Ovary (tissue), 9 donors: Measurements from ENCODE around the gene LPAR1. TPM values are rescaled to one million over a fixed set of nuclear protein-coding genes. Genes with fewer than 3 reads are reported as not detected.

ENCODE experiments used
- DNase-seq, 5 donors: peaks; one replicate each; pipeline ENCODE4 v3.0.0-alpha.2; 2019 to 2020
- H3K27ac ChIP-seq, 2 donors: fragments of 200-600 bp; one replicate each; pipeline versions ENCODE4 v1.5.1 to v1.8.0; 2019 to 2022
- H3K27me3 ChIP-seq: fragments of 200-600 bp; one replicate; pipeline ENCODE4 v1.8.0; 2022
- H3K36me3 ChIP-seq: fragments of 200-600 bp; sonication (generic); one replicate; pipeline ENCODE4 v1.5.1; 2019
- H3K4me1 ChIP-seq: one replicate; pipeline ENCODE4 v1.8.1; 2013; ENCODE audit warnings: mild to moderate bottlenecking, moderate library complexity; ENCODE audit not compliant: insufficient read depth
- H3K4me3 ChIP-seq: fragments of 200-600 bp; sonication (generic); one replicate; pipeline ENCODE4 v1.5.1; 2017
- H3K9me3 ChIP-seq, 2 donors: fragments of 200-600 bp in 1 of 2; sonication (generic) in 1 of 2; one replicate each; pipeline versions ENCODE4 v1.5.1 to v1.8.1; 2013 to 2019; ENCODE audit warnings: mild to moderate bottlenecking in 1 of 2, moderate library complexity in 1 of 2
- CTCF ChIP-seq, 3 donors: fragments of 450-650 bp in 2 of 3; fragments of 200-600 bp in 1 of 3; IDR thresholded peaks; one replicate each; pipeline versions ENCODE4 v1.5.1 to v1.8.0; 2016 to 2022; ENCODE audit warnings: antibody characterized with exemption in 3 of 3, mild to moderate bottlenecking in 1 of 3
- EP300 ChIP-seq: sonication (generic); formaldehyde crosslinking; IDR thresholded peaks from one replicate; pipeline ENCODE4 v1.6.1; 2017; ENCODE audit warnings: antibody characterized with exemption
- POLR2A ChIP-seq: fragments of 450-650 bp; IDR thresholded peaks from one replicate; pipeline ENCODE4 v1.6.1; 2017; ENCODE audit warnings: antibody characterized with exemption, mild to moderate bottlenecking, moderate library complexity
- WGBS, 3 donors: extraction: QIAGEN DNeasy Blood & Tissue Kit in 1 of 3; methylation state at CpG; one replicate each; pipeline versions ENCODE4 v1.1.5 to v1.1.7; 2013 to 2017; 5-methylcytosine and 5-hydroxymethylcytosine counted together
- intact Hi-C, 4 donors: fragments of 100-400 bp; cut with DNase I; formaldehyde crosslinking; loops; one replicate each; pipeline versions ENCODE4 v1.11.0 to v1.15.1; 2022 to 2023
- polyA plus RNA-seq, 2 donors: library from polyadenylated mRNA; stranded (reverse); fragments of 200-250 nt in 1 of 2; fragments of 350-450 nt in 1 of 2; fragmentation: Illumina TruSeq in 1 of 2; extraction: RNeasy Lipid Tissue Mini Kit (QIAGEN cat#74804) in 1 of 2; gene quantifications; one replicate each; pipeline ENCODE4 v1.2.3, GENCODE V29; 2013 to 2014
- total RNA-seq, 7 donors: library from RNA; depleted of rRNA in 2 of 7; stranded (reverse); fragments of >200 nt in 2 of 7; fragmentation: NEBNext Ultra II Directional in 3 of 7; extraction: Animal tissue kit (Norgen Biotek cat#: 25700) in 3 of 7; gene quantifications; one replicate each; pipeline versions ENCODE4 v1.1.0 to v1.2.4, GENCODE V29; 2016 to 2023
- donor health status: DM: no; HTN: no; CAD: no; lungs with moderate emphysema.
- donor health status: DM: no; HTN: no; CAD: no.
- donor health status: Bipolar disorder and iron deficiency.
- donor health status: DM: yes; HTN: yes; CAD: no.
- donor health status: DM: no; HTN: no; CAD: no.
- donor health status: DM: yes; HTN: yes; CAD: no.

LPAR1 gene
- total and polyA plus RNA-seq, 9 donors: 11.1 to 29.2 (median 18.4) TPM

DNA sequence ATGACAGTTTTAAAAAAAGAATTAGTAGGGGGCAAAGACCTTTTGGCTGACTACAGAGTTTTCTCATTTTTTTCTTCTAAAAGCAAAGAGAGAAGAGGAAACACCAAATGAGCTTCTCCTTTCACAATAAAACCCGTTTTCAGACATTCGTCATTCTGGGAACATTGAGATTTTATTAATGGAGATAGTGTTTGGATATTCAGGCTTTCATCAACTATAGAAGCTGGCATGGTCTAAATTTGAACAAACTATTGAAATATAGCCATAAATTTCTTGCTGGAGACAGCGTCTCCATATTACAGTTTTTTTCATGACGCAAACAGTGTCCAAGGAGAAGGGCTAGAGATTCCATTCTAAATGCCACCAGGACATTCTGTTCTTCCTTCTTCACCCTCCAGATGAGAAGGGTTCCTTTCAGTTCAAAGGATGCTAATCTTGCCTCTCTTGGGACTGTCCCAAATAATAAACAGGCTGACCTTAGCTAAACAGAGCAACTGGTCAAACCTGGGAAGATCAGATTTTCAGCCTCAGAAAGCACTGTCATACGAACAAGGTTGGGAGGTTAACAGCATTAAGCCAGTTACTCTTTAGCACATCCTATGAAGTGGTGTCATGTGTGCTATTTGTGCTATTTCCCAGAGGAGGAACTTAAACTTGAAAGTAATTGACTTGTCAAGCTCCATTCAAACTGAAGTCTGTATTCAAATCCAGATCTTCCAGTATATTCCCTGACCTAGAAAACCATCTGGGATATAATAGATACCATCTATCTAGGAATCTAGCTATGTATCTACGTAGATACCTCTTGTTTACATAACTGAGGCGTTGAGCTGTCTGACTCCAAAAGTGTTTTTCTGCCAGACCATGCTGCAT is 125.6 kb downstream of the LPAR1 start:
- no peak for DNase-seq
- Histone ChIP-seq H3K27ac (no peak overlapping the region), H3K4me3 (no peak overlapping the region), H3K27me3 (no peaks in the 10 kb centered on the region), H3K9me3 (no peaks in the 10 kb centered on the region), H3K36me3 (no peaks in the 10 kb centered on the region), H3K4me1 (peaks cover 3% of the 10 kb centered on the region)
- WGBS, 3 donors: 51 to 55% (median 55%) methylated on average over 7 of the region's 7 CpGs
- intact Hi-C loops: no loop called here
- peak; percentile 84 for TF ChIP-seq EP300
- TF ChIP-seq POLR2A: no peak
- TF ChIP-seq CTCF (IDR thresholded peaks at IDR 0.05): no peak

DNA sequence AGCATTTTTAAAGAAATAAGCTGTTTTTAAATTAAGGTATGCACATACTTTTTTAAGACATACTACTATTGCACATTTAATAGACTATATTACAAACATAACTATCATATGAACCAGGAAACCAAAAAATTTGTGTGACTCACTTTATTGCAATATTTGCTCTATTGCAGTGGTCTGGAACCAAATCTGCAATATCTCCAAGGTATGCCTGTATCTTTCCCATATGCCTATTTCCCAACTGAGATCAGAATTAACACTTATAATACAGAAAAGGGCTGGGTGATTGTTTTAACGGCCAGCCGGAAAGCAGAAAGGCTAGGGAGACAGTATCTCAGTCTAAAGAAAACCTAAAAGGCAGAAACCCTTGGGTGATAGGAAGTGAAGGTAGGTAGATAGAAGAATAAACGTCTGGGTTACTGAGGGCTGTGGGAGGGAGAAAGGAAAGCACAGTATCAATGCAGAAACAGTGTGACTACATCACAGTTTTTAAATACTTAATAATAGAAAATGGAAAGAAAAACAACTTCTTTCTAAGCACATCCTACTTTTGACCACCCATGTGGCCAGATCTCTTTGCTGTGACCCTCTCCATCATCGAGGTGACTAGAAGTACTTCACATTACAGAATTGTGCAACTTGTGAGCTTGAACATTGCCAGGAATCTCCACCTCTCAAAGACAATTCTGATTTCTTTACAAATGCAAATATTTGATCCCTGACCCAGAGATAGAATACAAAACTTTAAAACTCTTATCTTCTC is 126.4 kb downstream of the LPAR1 start:
- Histone ChIP-seq H3K4me3 (no peak overlapping the region), H3K27ac (no peak overlapping the region), H3K27me3 (no peaks in the 10 kb centered on the region), H3K9me3 (no peaks in the 10 kb centered on the region), H3K36me3 (no peaks in the 10 kb centered on the region), H3K4me1 (peaks cover 3% of the 10 kb centered on the region)
- no peak for TF ChIP-seq EP300
- no peak for TF ChIP-seq CTCF (IDR thresholded peaks at IDR 0.05)
- no peak for TF ChIP-seq POLR2A
- DNase-seq: peak in 2 of 5 donors; percentile 16 to 56
- 27 to 32% (median 28%) methylated on average over 4 of the region's 4 CpGs for WGBS, 3 donors
- intact Hi-C loops: no loop called here

DNA sequence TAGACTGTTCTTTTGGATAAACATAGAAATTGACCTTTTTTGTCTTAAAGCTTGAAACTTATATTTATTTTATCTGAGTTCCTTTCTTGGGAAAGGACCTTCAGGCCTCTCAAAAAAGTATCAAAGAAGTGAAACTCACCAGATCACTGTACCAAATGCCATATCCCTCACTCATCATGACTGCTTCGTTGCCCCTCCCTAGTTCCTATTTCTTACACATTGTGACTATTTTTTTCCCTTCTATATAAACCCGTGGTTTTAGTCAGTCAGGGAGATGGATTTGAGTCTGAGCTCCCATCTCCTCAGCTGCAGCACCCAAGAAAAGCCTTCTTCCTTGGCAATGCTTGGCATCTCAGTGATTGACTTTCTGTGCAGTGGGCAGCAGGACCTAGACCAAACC is 129.4 kb downstream of the LPAR1 start:
- TF ChIP-seq EP300 (no peak), CTCF (IDR thresholded peaks at IDR 0.05) (no peak), POLR2A (no peak)
- no peak overlapping the region for H3K4me3 ChIP-seq
- no peaks in the 10 kb centered on the region for H3K36me3 ChIP-seq
- no peaks in the 10 kb centered on the region for H3K27me3 ChIP-seq
- H3K4me1 ChIP-seq: peaks cover 3% of the 10 kb centered on the region
- no peaks in the 10 kb centered on the region for H3K9me3 ChIP-seq
- DNase-seq: no peak
- WGBS, 3 donors: 91 to 97% (median 92%) methylated on average over 2 of the region's 2 CpGs
- intact Hi-C loops: no loop called here
- H3K27ac ChIP-seq: no peak overlapping the region

GRCh38 chr9:110900917-110901316 is 137.4 kb downstream of the LPAR1 start:
- no peak overlapping the region for H3K27ac ChIP-seq
- intact Hi-C loops: no loop called here
- no peak for TF ChIP-seq EP300
- no peak for TF ChIP-seq POLR2A
- TF ChIP-seq CTCF (IDR thresholded peaks at IDR 0.05): no peak
- no peaks in the 10 kb centered on the region for H3K9me3 ChIP-seq
- DNase-seq: no peak
- no peaks in the 10 kb centered on the region for H3K36me3 ChIP-seq
- no peaks in the 10 kb centered on the region for H3K27me3 ChIP-seq
- WGBS, 3 donors: 55 to 65% (median 62%) methylated on average over 6 of the region's 6 CpGs
- no peak overlapping the region for H3K4me3 ChIP-seq
- peaks cover 1% of the 10 kb centered on the region for H3K4me1 ChIP-seq
